ENCODE results near the gene CNIH4.

DNA sequence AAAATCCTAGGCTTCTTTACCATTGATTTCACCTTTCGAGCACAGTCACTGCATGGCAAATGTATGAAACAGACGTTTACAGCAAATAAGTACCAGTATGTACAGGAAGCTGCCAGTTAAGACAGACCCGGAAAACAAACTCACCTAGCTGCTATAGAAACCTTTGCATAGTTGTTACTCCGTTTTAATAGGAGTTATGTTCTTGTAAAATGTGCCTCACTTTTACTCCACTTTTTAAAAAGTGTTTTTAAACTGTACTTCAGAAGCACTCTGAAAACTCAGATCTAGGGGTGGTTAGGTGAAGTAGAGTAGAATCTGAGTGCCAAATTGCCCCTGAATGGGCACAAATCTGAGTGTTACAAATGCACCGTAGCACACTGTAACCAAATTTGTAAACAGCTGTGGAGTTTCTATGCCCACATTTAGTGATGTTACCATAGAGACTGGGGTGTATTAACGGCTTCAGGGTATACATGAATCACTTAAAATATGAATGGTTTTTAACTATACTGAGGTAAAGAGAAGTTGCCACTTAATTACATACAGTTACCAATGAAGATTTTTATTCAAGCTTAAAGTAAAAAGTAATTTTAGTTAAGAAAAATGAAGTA is 30.7 kb downstream of the CNIH4 start:
- TF ChIP-seq TAF1 (IDR thresholded peaks at IDR 0.05; ENCODE audit: borderline replicate concordance, insufficient read depth, low read length) (no peak), REST (IDR thresholded peaks at IDR 0.05; ENCODE audit: insufficient read depth in 1 of 2, low read depth in 2 of 2, low read length in 2 of 2) (no peak), POLR2AphosphoS5 (IDR thresholded peaks at IDR 0.05; ENCODE audit: low read depth, low read length) (no peak)
